Hippocampal formation (tissue), 2 donors: ENCODE measurements around the gene TOP3A.

Source experiments
- DNase-seq, 2 donors: peaks; one replicate each; lab custom pipeline; 2025; lab: John Stamatoyannopoulos, UW

TOP3A gene

DNA sequence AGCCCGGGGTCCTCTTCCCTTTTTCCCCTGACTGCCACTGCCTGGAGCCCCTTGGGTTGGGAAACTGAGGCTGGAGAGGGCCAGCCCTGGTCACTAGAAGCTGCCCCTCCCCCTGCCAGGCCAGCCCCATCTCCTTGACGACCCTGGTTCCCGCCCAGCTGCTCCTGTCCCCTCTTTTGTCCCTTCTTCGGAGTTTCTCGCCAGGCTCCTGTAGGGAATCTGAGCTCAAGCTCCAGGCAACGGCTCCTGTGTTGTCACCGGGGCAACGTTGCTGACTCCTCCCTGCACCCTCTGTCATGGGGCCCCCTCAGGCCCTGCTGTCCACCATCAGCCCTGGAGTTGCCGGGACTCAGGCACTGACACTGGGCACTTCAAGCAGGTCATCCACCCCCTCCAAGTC lies 83.6 kb downstream of the TOP3A start:
- DNase-seq = peak in 1 of 2 donors; percentile 37

DNA sequence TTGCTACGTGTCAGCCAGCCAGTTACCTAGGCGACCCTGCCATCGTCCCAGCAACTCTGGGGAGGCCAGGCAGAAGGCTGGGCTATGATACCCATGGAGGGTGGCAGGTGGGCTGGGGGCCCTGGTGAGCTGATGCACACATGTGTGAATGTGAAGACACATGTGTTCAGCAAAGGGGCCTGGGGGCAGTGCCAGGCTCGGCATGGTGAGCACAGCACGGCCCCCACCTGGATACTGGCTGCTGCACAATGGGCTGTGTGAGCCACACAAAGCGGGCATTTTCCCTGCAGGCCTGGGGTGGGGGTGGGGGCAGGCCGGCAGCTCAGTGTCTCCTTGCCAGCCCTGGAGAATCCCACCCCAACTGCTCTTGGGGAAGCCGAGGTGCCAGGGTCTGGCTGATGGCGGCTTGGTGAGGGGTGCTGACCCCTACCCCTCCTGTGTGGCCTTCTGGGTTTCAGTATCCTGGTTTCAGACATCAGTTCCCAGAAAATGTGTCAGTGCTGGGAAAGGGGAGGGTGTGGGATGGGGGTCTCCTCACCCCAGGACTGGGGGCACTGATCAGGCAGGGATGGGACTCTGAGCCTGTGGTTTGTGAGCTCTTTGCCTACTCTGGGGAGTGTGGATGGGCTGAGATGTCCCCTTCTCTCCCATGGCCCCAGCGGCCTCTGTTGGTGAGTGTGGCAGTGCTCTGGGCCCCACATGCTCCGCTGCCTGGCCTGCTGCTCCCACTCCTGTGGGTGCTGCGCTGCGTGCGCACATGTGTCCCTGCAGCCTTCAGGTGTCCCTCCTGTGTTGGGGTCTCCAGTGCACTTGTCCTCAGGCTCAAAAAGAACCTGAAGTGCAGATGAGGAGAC lies 84.3 kb downstream of the TOP3A start:
- peak; percentile 61 to 86 for DNase-seq

DNA sequence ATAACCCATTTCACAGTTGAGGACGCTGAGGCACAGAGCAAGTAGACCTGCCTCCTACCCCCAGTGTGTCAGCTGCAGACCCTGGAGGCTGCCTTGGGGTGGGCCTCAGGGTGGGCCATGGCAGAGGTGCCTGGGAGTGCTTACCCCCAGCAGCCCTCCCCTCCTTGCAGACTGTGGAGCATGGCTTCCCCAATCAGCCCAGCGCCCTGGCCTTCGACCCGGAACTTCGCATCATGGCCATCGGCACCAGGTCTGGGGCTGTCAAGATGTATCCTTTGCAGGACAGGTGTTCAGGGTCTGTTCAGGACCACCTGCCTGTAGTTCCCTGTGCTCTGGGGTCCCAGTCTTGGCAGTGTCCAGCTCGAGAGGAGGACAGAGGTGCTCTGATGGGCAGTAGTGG lies 85.0 kb downstream of the TOP3A start:
- DNase-seq = no peak

DNA sequence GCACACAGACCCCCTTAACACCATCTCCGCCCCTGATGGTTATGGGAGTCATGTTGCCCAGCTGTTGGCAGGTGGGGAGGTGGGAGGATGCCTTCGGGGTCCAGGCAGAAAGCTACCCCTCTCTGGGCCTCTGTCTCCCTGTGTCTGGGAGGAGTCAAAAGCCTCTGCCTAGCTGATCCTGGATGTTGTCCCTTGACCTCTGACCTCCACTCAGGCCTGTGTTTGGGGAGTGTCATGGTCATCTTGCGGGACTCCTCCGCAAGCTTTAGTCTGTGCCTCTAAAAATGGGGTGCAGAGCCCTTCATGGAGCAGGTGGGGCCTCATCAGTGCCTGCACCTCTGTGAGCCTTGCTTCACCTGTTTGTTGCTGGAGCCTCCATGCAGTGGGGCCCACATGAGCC lies 85.5 kb downstream of the TOP3A start:
- DNase-seq = no peak

DNA sequence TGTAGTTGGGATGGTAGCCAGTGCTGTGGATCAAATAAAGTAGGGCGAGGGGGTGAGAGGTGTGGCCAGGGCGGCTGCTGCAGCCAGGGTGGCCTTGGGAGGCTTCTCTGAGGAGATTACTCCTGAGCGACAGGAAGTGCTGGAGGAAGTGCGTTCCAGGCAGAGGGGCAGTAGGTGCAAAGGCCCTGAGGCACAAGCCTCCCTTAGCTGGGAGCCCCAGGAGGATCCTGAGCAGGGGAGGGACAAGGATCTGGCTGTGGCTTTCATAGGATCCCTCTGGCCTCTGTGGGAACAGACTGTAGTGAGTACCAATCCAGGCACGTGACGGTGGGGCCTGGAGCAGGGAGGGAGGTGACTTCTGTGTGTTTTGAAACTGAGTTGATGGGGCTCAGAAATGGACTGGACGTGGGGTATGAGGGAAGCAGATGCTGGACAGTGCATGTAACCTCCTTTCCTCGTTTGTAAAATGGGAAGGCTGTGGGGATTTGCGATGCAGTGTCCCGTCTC lies 86.6 kb downstream of the TOP3A start:
- DNase-seq = no peak

DNA sequence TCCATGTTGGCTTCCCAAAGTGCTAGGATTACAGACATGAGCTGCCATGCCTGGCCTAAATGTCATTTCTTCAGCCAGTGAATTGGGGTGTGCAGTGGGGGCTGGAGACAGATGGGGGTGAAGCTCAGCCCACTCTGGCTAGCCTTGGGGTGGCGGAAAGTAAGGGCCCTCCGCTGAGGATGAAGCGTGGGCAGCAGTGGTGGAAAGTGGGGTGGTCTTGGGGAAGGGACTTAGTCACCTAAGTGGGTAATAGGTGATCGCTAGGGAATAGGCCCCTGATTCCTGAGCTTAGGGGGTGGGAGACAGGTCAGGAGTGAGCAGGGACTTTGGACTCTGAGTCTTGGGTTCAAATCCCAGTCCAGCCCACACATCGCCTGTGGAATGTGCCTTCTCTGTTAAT lies 87.2 kb downstream of the TOP3A start:
- DNase-seq = no peak

DNA sequence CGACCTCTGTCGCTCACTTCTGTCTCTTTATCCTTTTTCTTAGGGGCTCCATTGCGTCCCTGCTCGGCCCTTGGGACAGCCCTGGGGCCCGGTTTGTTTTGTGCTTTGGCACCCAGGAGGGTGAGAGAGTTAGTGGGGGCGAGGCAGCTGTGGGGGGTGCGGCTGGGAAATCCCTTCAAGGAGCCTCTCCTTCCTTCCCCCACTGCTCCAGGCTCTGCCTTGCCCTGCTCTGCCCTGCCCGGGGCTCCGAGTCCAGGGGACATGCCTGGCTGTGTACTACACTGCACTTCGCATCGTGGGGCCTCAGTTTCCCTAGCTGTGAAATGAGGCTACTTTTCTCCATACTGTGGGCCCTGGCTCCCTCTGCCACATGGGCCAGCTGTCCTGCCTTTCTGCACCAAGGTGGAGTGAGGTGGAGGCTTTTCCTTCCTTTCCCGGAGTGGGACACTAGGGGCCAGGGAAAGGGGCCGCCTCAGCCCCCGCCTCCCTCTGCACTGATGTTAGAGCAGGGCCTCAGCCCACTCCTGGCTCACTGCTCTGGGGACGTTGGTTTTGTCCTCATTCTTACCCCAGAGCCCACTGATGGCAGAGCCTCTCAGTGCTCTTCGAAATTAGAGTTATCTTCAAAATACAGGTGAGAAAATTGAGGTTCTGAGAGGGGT lies 88.4 kb downstream of the TOP3A start:
- DNase-seq = no peak

DNA sequence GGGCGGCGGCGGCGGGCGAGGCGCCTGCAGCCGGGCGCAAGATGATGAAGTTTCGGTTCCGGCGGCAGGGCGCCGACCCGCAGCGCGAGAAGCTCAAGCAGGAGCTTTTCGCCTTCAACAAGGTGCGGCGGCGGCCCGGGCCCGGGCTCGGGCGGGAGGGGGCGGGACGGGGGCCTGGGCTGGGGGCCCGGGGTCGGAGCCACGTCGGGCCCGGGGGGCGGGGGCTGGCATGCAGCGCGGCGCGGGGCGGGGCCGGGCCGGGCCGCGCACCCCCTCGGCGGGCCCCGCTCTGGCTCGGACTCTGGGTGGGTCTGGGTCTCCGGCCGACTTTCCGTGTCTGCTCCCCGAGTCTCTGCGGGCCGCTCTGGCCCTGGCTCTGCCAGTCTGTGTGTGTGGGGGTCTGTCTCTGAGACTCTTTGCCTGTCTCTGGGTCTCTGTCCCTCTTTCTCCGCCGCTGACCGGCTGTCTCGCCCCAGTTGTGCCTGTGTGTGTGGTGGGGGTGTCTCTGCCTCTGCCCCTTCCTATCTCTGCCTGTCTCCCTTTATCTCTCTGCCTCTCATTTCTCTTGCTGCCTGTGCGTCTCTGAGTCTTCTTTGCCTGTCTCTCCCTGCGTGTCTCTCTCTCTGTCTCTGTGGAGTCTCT lies 89.0 kb downstream of the TOP3A start:
- no peak for DNase-seq

DNA sequence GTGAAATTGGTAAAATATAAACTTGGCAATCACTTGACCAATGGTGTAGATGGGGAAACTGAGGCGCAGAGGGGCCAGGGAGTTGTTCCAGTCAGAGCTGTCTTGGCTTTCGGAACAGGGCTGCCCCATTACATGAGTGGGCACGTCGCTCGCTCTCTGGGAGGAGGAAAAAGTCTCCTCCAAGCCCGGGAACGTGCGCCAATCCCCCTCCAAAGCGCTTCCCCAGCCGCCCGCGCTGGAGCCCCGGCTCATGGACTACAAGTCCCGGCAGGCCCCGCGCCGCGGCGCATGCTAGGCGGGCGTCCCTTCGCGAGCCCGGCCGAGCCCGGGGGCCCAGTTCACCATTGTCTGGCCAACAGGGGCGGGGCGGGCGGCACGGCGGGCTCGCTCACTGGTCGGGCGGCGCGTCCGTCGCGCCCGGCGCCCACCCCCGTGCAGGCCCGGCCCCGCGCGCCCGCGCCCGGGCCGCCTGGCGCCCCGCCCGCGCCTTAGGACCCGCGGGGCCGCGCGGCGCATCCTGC lies 89.6 kb downstream of the TOP3A start, which contains the start of gene LLGL1:
Gene LLGL1, plus strand, starts transcription at position 515 of the 521 bp plus-strand sequence. CDS start 48 bp downstream, outside the sequence.
- DNase-seq = peak; percentile 93

DNA sequence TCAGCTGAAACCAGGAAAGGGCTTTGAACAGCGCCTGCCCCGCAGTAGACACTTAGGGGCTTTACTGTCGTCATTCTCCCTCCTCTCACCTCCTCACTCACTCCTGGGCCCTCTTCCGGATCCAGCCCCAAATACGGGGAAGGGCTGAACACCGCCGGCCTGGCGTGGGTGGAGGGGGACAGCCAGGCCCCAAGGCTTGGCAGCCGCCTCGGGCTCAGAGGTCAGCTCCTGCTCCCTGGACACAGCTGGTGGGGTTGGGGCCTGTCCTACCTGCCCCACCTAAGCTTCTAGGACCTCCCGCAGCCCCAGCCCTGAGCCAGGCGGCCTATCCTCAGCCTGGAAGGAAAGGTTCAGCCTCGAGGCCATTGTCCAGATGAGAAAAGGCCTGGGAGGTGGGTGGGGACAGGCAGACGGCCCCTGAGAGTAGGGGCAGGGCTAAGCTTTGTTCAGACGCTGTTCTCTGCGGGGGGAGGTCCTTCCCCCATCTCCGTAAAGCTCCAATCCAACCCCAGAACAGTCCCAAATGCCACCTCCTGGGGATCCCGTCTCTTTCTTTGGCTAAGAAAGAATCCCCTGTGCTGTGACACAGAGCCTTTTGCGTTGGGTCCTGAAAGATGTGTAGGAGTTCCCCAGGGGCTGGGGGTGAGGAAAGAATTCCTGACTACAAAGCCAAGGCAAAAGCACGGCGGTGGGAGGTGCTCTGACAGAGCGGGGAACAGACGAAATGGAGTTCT lies 90.2 kb downstream of the TOP3A start:
- no peak for DNase-seq

DNA sequence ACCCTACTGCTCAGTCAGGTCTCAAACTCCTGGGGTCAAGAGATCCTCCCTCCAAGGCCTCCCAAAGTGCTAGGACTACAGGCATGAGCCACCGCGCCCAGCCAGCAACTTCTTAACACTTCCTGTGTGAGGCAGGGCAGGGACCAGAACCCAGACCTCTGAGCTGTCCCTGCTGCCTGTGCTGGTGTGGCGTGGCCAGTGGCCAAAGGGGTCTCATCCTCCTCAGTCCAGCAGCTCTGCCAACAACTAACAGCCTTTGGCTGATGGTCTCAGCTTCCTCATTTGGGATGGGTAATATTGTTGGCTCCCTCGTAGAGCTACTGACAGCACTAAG lies 90.8 kb downstream of the TOP3A start:
- no peak for DNase-seq
